NCI-H128 (cell line): Measurements from ENCODE around the gene CCDC102B.

ENCODE experiments used
- DNase-seq: peaks from one replicate; lab custom pipeline; 2025; ENCODE audit not compliant: unreplicated experiment; lab: John Stamatoyannopoulos, UW

The CCDC102B gene

DNA sequence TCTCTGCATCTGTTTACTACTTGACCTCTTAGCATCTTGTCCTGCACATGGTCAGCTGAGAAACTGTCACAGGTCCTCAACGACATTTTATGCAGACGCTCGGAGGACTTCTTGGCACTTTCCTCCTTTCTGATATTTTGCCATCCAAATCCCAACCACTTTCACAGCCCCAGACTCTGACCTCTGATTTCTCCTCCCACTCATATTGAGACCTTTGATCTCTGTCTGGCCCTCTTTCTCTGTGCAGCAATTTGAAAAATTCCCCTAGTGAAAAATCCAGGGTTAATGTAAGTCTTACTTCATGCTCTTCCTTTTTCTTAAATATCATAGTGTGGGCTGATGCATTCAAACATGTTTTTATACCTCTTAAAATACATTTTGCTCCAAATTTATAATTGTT, 273.8 kb downstream of the CCDC102B start:
- no peak for DNase-seq

DNA sequence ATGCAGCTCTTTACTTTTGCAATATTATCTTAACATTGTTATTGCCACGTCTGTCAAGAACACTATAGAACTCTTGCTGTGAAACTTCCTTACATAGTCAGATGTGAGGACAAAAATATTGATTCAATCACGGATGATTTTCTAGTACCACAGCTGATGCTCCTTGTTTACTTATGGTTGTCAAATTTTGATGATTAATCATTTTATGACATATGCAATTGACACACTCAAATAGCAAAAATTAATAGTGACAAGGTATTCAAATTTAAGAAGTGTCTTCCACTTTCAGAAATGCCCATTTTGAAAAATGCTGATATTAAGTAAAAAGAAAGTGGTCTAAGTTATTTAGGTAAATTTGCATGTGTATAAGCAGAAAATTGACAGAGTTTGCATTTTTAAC, 284.0 kb downstream of the CCDC102B start:
- DNase-seq: no peak

DNA sequence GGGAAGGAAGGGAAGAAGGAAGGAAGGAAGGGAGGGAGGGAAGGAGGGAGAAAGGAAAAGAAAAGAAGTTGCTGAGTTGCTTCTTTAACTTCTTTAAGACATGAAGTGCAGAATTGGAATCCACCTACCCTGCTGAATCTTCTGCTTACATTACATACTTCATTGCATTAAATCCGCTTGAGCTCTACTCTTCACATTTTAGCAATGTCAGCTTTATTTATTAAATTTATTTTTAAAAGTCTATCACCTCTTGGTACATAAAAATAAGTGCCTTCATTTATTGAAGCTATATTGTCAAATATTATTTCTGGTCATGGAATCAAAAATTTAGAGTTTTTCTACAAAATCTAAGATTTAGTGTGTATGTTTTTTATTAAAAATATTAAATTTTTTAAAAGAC, 284.6 kb downstream of the CCDC102B start:
- no peak for DNase-seq

DNA sequence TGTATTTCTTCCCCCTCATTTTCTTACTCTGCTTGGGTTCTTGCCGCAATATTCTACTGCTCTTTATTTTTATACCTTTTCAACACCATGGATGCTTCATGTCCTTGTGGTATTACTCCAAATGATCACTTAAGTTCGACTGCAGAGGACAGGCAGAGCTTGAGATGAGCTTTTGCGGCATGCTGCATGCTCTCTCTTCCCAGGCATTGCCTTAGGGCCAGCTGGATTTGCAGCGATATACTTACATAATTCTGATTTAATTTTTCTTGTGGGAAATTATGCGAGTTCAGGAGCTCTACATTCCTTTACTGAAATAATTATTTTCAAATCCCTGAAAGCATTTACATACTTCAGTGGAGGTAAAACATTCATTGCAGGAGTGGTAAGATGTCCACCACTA, 288.1 kb downstream of the CCDC102B start:
- DNase-seq: no peak

DNA sequence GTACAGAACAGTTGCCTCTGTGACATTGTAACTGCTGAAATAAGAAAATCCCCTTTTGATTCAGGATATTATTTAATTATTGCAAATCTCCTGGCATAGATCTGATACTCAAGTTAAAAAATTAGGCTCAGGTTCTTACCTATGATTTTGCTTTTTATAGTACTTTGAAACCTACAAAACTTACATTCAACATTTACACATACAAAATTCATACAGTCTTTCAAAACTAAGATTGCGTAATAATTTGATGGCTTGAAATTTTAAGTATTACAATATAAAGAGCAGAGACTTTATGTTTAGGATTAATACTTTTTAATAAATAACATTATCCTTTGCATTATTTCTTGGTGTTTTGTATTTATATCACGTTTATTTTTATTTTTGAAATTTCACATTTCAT, 291.1 kb downstream of the CCDC102B start:
- DNase-seq: no peak

DNA sequence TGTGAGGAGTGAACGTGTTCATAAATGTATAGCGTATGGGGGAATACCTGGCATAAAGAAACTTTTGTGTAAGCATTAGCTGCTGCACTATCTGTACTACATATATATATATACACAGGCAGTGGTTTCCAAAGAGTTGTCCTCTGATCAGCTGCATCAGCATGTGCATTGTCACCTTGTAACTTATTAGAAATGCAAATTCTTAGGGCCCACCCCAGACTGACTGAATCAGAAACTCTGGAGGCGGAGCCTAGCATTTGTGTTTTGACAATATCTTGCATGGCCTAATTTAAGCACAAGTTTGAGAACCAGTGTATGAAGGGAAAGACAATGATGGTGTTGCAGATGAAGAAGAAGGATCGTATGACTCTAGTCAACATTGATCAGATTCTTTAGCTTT, 299.5 kb downstream of the CCDC102B start:
- DNase-seq: no peak

DNA sequence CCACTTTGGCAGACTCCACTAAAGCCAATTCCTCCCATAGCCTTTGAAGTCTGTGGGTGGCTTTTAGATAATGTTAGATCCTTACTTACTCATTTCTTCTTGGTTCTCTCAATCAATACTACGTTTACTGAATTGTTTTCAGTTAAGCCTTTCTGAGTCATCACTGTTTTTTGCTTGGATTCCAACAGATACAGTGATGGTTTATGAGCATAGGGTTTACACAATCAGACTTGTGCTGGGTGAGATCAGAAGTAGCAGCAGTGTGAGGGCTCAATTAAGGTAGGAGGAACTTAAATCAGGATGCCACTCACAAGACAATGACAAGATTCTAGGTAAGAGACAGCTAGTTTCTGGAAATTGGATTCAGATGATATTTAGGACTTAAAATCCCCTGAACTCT, 305.1 kb downstream of the CCDC102B start:
- no peak for DNase-seq
